SU-DHL-6 (cell line): ENCODE results near the gene OR6S1.
A peak's percentile ranks its signal among the peaks of the same experiment; 100 is the strongest.

Experiments used
- H2AFZ ChIP-seq: fragments of 200-600 bp; sonication (generic); 2 replicates; pipeline ENCODE4 v1.6.1; 2014; ENCODE audit warnings: low read depth, mild to moderate bottlenecking, moderate library complexity, mixed read lengths, antibody characterized with exemption, low read length; ENCODE audit not compliant: severe bottlenecking
- H3F3A ChIP-seq: fragments of 200-600 bp; shearing (Covaris generic); 2 replicates; pipeline ENCODE4 v1.6.0; 2016; ENCODE audit warnings: antibody characterized with exemption, mild to moderate bottlenecking; ENCODE audit not compliant: insufficient read depth
- H3K27ac ChIP-seq: fragments of 200-600 bp; sonication (generic); 2 replicates; pipeline ENCODE4 v1.5.1; 2016; ENCODE audit warnings: low read depth, mild to moderate bottlenecking, low read length, moderate library complexity, mixed read lengths
- H3K27me3 ChIP-seq: fragments of 200-600 bp; sonication (generic), shearing (Covaris generic); 2 replicates; pipeline ENCODE4 v1.6.0; 2014; ENCODE audit warnings: mild to moderate bottlenecking, low read length
- H3K36me3 ChIP-seq: fragments of 200-600 bp; sonication (generic); 2 replicates; pipeline ENCODE4 v1.6.1; 2014; ENCODE audit warnings: mild to moderate bottlenecking, low read length, mixed read lengths
- H3K4me2 ChIP-seq: fragments of 300-600, 200-600 bp; shearing (Covaris generic), sonication (generic); 2 replicates; pipeline ENCODE4 v1.6.0; 2014; ENCODE audit warnings: low read length, low read depth, mild to moderate bottlenecking; ENCODE audit not compliant: poor library complexity, severe bottlenecking
- H3K4me3 ChIP-seq: fragments of 200-600 bp; sonication (generic); 2 replicates; pipeline ENCODE4 v1.5.1; 2014; ENCODE audit warnings: antibody characterized with exemption, low read length, mild to moderate bottlenecking, mixed read lengths; ENCODE audit not compliant: insufficient read depth, poor library complexity, severe bottlenecking
- H3K79me2 ChIP-seq: fragments of 200-600 bp; sonication (generic); 2 replicates; pipeline ENCODE4 v1.6.1; 2014; ENCODE audit warnings: mild to moderate bottlenecking, low read length, moderate library complexity; ENCODE audit not compliant: insufficient read depth
- H3K9ac ChIP-seq: fragments of 200-600 bp; sonication (generic); 2 replicates; pipeline ENCODE4 v1.7.0; 2014; ENCODE audit warnings: mild to moderate bottlenecking, low read length
- H3K9me2 ChIP-seq: fragments of 200-600 bp; sonication (generic); replicated peaks from 2 replicates; pipeline ENCODE4 v1.6.1; 2014; ENCODE audit warnings: low read length; ENCODE audit not compliant: insufficient read depth
- H3K9me3 ChIP-seq: fragments of 200-600 bp; sonication (generic); 2 replicates; pipeline ENCODE4 v1.6.1; 2014; ENCODE audit warnings: low read length, mixed read lengths; ENCODE audit not compliant: insufficient read depth
- H4K20me1 ChIP-seq: fragments of 200-600 bp; sonication (generic); 2 replicates; pipeline ENCODE4 v1.6.1; 2014; ENCODE audit warnings: low read depth, mild to moderate bottlenecking, antibody characterized with exemption, low read length, moderate library complexity, mixed read lengths
- CTCF ChIP-seq: fragments of 200-600 bp; sonication (generic); IDR thresholded peaks from one replicate; pipeline ENCODE4 v1.5.1; 2017; ENCODE audit warnings: antibody characterized with exemption, mild to moderate bottlenecking, low read length, moderate library complexity; ENCODE audit not compliant: insufficient read depth, poor library complexity, severe bottlenecking
- EZH2phosphoT487 ChIP-seq: fragments of 200-600 bp; sonication (generic), shearing (Covaris generic); conservative IDR thresholded peaks from 2 replicates; pipeline ENCODE4 v1.6.1; 2018; ENCODE audit warnings: mild to moderate bottlenecking, antibody characterized with exemption, low read length, moderate library complexity, mixed read lengths

The OR6S1 gene

GRCh38 chr14:20658246-20658645 is 16.8 kb upstream of the OR6S1 start:
- Histone ChIP-seq H3K4me3 (no peak overlapping the region), H3K4me2 (no peak overlapping the region), H2AFZ (no peak overlapping the region), H4K20me1 (no peaks in the 10 kb centered on the region), H3K9me3 (no peaks in the 10 kb centered on the region), H3K79me2 (no peaks in the 10 kb centered on the region), H3K36me3 (no peaks in the 10 kb centered on the region), H3F3A (no peaks in the 10 kb centered on the region), H3K27ac (no peak overlapping the region), H3K27me3 (no peaks in the 10 kb centered on the region), H3K9me2 (no peaks in the 10 kb centered on the region), H3K9ac (no peak overlapping the region)
- TF ChIP-seq EZH2phosphoT487 (no peak), CTCF (no peak)

DNA sequence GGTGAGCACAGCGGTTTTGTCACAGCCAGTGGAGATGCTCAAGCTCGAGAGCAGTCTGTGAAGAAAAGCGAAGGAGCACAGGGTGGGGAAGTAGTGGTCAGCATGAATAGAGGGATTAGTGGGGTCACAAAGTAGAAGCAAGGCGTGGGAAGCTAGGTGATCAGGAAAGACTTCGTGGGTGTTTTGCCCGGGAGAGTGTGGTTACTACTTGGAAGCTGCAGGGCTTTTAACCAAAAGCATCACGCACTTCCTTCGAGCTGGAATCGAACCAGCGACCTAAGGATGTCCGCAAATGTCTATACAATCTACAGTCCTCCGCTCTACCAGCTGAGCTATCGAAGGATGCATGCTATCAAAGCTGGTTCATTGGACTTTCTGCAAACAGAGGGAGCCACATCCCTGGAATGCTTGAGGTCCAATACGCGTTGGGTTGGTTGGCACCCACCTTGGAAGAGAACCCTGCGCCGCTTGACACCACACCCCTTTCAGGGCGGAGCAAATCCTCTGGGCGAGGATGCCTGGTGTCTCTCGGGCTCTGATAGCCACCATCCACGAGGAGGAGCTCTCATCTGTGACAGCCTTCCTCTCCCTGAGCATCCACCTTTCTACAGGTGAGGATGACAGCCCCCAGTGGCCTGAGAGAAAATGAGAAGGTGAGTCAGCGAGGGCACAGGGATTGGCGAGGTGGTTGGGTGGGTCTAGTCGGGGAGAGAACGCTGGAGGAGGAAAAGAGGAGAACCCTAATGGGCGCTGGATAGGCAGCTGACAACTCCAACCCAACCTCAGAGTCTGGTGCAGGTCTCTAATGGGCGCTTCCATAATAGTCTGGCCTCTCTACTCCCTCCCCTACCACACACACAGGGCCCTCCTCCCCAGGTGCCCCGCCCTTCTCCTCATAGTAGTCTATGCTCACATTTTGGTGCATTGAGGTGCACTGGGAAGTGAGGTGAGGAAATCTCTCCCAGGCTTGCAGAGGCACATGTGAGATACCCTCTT is 16.0 kb upstream of the OR6S1 start:
- Histone ChIP-seq H3K36me3 (no peaks in the 10 kb centered on the region), H4K20me1 (no peaks in the 10 kb centered on the region), H3K79me2 (no peaks in the 10 kb centered on the region), H3K4me2 (no peak overlapping the region), H3K9me3 (no peaks in the 10 kb centered on the region), H3K4me3 (no peak overlapping the region), H2AFZ (no peak overlapping the region), H3K27me3 (no peaks in the 10 kb centered on the region), H3K27ac (no peak overlapping the region), H3F3A (no peaks in the 10 kb centered on the region), H3K9me2 (no peaks in the 10 kb centered on the region), H3K9ac (no peak overlapping the region)
- TF ChIP-seq CTCF (peak; percentile 15), EZH2phosphoT487 (no peak)

- Histone ChIP-seq H3K4me2 (no peak overlapping the region), H2AFZ (no peak overlapping the region), H3K79me2 (no peaks in the 10 kb centered on the region), H3K9ac (no peak overlapping the region), H3K27ac (no peak overlapping the region), H3F3A (no peaks in the 10 kb centered on the region), H3K36me3 (no peaks in the 10 kb centered on the region), H3K27me3 (no peaks in the 10 kb centered on the region), H4K20me1 (no peaks in the 10 kb centered on the region), H3K9me2 (no peaks in the 10 kb centered on the region), H3K9me3 (no peaks in the 10 kb centered on the region), H3K4me3 (no peak overlapping the region)
- TF ChIP-seq CTCF (no peak), EZH2phosphoT487 (no peak)
Observed at GRCh38 chr14:20656274-20656673, 14.8 kb upstream of the OR6S1 start.
